GM19455 (cell line): ENCODE results near the gene PON3.

Source experiments
- ATAC-seq: cut with Tn5 transposase; IDR thresholded peaks from one replicate; pipeline ENCODE4 v1.9.1; 2021; ENCODE audit not compliant: unreplicated experiment

The PON3 gene

GRCh38 chr7:95342642-95343307 is 53.4 kb downstream of the PON3 start:
- ATAC-seq, result no peak

DNA sequence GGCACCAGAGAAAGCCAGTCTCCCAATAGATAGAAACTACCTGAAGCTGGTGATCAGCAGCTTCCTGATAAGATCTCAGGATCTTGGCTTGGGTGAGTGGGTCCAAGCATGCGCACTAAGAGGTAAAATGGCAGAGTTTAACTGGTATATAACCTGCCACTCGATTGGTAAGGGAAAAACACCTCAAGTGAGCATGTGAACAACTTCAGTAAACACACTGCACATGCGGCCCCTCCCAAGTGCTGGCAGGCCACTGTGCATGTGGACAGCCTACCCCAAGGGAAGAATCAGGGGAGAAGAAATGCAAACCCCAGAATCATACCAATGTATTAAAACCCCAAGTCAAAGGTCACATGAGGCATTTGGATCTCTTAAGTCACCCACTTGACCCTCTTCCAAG is 54.1 kb downstream of the PON3 start:
- ATAC-seq, result no peak

DNA sequence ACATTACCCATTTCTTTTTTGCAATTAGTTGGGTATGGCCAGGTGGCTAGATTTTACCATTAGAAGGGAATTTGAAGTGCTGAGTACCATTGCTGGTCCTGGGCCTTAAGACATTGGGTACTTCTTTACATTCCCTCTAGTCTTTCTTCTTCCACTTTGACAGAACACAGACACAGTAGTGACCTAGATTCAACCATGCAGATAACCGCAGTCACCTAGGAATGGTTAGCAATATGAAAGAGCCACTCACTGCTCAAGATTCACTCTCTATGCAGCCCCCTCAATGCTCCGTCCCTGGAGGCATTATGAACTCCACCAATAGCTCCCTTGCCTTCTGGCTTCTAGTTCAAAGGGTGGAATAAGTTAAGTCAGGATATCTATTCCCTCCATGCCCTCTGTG is 55.7 kb downstream of the PON3 start:
- ATAC-seq, result no peak

GRCh38 chr7:95338832-95339231 is 57.3 kb downstream of the PON3 start:
- ATAC-seq, result no peak

GRCh38 chr7:95335093-95335492 is 61.1 kb downstream of the PON3 start:
- no peak for ATAC-seq

DNA sequence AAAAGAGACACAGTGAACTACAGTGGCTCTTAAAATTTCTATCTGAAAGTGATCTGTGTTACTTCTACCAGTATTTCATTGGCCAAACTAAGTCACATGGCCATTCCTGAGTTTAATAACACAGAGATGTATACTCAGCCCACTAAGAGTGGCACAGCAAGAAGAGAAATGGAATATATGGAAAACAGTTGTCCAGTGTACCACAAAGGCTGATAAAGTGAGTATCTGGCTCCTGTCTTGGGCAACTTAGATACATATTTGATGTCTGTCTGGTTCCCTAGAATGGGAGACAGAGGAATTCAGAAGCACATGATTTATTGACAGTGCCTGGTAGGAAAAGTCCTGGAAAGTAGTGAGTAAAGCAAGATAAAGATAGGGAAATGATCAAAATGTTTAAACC is 61.7 kb downstream of the PON3 start:
- no peak for ATAC-seq

DNA sequence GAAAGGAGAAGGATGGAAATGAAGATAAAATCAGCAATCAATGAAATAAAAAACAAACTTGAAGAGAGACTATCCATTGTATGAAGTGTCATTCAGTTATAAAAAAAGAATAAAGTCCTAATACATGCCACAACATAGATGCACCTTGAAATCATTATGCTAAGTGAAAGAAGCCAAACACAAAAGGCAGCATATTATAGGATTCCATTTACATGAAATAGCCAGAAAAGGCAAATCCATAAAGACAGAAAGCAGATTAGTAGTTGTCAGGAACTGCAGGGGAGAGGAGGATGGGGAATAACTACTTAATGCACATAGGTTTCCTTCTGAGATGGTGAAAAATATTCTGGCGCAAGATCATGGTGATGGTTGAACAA is 65.2 kb downstream of the PON3 start:
- ATAC-seq, result peak; percentile 25

DNA sequence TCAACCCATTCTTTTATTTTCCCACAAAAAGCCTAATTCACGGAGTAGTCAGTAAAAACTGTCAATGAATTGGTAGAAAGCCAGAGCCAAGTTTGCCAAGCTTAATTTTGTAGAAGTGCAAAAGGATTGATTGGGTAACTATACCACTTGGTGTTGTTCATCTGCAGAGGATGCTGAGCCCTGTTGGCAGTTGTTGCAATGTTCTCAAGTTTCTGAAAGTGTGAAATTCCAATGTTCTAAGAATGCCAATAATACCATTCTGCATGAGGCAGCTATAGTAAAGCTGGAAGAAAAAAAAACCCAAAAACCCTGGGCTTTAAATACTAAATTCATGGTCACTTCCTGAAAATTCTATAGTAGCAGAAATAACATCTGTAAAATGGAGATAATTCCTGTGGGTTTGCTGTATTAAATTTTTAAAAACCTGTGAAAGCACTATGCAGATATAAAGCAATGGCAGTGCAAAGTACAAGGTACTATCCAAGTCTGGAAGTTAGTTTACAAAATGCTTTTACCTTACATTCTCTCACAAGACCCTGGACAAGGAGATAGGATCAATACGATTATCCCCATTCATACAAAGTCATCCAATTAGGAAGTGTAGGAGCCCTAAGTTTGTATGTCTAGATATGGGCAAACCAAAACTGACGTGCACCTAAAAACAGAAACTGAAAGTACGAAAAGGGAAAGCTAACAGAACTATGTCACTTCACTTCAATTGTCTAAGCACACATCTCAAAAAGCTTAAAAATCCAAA is 65.8 kb downstream of the PON3 start:
- ATAC-seq, result peak; percentile 89

- no peak for ATAC-seq
Measured at GRCh38 chr7:95327356-95327755, 68.8 kb downstream of the PON3 start.

DNA sequence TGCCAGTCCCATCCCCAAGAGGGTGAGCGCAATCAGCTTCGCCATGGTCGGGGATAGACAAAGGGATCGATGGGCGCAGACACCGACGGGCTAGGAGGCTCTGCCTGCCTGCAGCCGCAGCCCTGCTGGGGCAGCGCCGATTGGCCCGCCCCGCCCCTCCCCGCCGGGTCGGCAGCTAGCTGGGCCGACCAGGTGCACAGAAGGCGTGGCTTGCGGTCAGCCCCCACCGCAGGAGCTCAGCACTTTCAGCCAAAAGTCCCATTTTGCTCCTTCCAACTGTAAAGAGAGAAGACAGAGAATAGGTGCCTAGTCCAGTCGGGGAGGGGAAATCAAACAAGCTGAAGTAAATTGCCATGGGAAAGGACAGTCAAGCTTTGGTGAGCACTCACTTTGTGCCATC is 71.7 kb downstream of the PON3 start, which contains the start of gene PON1:
Gene PON1 (minus strand): TSS at position 102 of the 400 bp plus-strand sequence. CDS start 57 bp downstream, at position 45.
- ATAC-seq, result no peak

- ATAC-seq, result no peak
Measured at GRCh38 chr7:95323410-95324129, 72.6 kb downstream of the PON3 start.

DNA sequence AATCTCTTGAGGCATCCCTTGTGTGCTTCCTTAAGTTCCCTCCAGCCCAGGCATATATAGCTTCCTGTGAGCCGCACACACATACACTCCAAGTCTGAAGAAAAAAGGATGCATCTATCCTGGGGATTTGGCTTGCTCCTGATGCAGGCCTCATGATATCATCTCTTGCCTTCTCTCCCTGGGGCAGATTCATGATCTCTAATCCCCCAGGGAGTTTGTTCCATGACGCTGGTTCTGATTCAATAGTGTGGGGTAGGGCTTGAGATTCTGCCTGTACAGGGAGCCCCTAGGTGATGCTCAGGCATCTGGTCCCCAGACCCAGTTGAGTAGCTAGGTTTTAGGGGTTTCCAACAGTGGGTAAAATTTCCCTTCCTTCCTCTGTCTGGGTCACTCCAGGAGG is 73.3 kb downstream of the PON3 start:
- ATAC-seq, result no peak

DNA sequence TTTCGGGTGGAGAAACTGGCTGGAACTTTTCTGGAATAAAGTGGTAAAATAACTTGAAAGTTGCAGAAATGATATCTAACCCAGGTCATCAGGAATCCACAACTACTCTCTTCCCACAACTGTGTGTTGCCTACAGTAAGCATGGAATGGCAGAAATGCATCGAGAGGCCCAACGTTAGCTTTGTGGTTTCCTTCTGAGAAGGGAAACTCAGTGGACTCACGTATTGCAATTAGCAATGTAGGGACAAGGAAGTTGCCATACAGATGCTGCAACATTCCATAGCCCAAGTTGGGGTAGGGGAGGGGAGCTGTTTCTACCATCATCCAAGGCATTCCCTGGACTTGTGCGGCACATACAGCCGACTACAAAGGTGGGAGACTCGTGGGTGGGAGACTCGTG is 73.8 kb downstream of the PON3 start:
- no peak for ATAC-seq

GRCh38 chr7:95321720-95322119 is 74.5 kb downstream of the PON3 start:
- ATAC-seq, result no peak

- ATAC-seq, result no peak
Measured at GRCh38 chr7:95320651-95321050, 75.5 kb downstream of the PON3 start.

- ATAC-seq, result no peak
Measured at GRCh38 chr7:95319570-95319969, 76.6 kb downstream of the PON3 start.

GRCh38 chr7:95318501-95319100 is 77.6 kb downstream of the PON3 start:
- ATAC-seq, result no peak

DNA sequence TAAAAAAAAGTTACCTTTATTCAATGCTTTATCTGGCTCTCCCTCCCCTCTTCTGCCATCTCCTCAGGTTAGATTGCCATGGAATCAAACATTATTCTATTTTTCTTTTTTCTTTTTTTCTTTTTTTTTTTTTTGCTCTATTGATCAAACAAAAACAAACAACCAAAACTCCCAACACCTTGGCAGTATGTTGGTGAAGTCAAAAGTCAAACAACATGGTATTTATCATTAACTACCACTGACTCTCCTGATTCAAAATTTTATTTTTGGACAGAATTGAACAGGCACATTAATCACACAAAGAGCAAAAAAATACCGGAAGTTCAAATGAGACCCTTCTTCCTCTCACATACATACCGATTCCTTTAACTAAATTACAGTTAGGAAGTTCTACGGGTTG is 78.2 kb downstream of the PON3 start:
- no peak for ATAC-seq

DNA sequence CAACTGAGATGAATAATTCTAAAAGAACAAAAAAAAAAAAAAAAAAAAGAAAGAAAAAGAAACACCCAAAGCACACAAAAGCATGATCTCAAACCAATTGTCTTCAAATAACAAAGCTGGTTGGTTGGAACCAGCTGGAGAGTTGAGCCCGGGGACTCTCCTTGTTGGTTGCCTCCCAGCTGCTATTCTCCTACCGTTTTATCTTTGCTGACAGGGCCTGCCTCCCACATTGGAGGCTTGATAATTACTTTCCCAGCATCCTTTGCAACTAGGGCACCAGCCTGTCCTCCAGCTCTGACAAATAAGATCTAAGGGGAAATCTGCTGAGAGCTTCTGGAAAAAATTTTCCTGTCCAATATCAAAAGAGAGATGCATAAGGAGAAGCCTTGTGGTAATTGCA is 78.6 kb downstream of the PON3 start:
- ATAC-seq, result no peak

DNA sequence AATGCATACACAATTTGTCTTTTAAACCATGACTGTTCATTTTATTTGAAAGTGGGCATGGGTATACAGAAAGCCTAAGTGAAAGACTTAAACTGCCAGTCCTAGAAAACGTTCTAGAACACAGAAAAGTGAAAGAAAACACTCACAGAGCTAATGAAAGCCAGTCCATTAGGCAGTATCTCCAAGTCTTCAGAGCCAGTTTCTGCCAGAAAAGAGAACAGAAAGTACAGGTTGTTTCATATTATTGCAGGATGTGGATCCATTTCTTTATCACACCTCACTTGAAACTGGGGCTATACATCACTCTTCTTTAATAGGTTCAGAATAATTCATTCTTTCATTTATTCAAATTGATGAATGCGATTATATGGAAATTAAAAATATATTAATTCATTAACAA is 79.6 kb downstream of the PON3 start:
- ATAC-seq, result no peak

- ATAC-seq, result no peak
Measured at GRCh38 chr7:95312561-95312960, 83.6 kb downstream of the PON3 start.

DNA sequence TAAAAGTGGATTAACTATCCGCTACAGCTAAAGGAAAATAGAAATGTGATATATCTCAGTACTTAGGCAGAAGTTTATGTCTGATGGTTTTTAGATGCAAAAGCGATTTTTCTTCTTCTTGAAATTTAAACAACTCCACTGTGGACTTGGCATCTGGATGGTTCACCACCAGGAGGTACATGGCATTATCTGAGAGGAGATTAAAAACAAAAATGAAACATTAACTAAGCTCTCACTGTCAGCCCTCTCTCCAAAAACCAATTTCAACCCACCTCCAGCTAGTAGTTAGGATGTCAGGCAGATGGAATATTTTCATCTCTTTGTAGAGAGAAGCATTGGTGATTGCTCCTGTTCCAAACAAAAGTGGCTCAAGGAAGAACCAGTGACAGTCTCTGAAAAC is 84.8 kb downstream of the PON3 start:
- ATAC-seq, result no peak
